Naive thymus-derived CD4-positive, alpha-beta T cell (primary cell): ENCODE results near the gene UQCRHL. TPM values are rescaled to one million over a fixed set of nuclear protein-coding genes. Genes with fewer than 3 reads are reported as not detected.

Experiments used
- ATAC-seq: fragments of 150-1000 bp; cut with Tn5 transposase; 2 replicates; pipeline ENCODE4 v1.10.0; 2021; ENCODE audit warnings: mild to moderate bottlenecking, moderate library complexity
- CTCF ChIA-PET: fragments of 350-600 bp; sonication (Branson Sonifier 250); formaldehyde crosslinking; loops from one replicate; lab custom pipeline; 2021; ENCODE audit warnings: antibody characterized with exemption; lab: Charles Lee
- POLR2A ChIA-PET: fragments of 350-600 bp; sonication (Branson Sonifier 250); formaldehyde crosslinking; loops from one replicate; lab custom pipeline; 2021; ENCODE audit warnings: antibody characterized with exemption, inconsistent platforms; lab: Charles Lee
- DNase-seq, 9 donors: peaks; one replicate each; pipeline versions ENCODE4 v3.0.0 to v3.0.0-alpha.2; 2020 to 2022; ENCODE audit warnings: mixed read lengths in 1 of 9
- H3K27ac ChIP-seq: one replicate; pipeline ENCODE4 v1.7.0; 2013; ENCODE audit warnings: mild to moderate bottlenecking, low read depth, low read length, moderate library complexity
- H3K27me3 ChIP-seq, 2 donors: one replicate each; pipeline ENCODE4 v1.7.0; 2013; ENCODE audit warnings: low read length in 2 of 2, mild to moderate bottlenecking in 2 of 2, moderate library complexity in 2 of 2; ENCODE audit not compliant: control insufficient read depth in 2 of 2, insufficient read depth in 2 of 2
- H3K36me3 ChIP-seq, 3 experiments: 1 replicate in 2 of 3; 2 replicates in 1 of 3; pipeline ENCODE4 v1.7.0; 2013; ENCODE audit warnings: low read length in 3 of 3, mild to moderate bottlenecking in 3 of 3, moderate library complexity in 1 of 3; ENCODE audit not compliant: insufficient read depth in 3 of 3, control insufficient read depth in 2 of 3
- H3K4me1 ChIP-seq, 2 donors: one replicate each; pipeline ENCODE4 v1.7.0; 2013; ENCODE audit warnings: low read length in 2 of 2, mild to moderate bottlenecking in 2 of 2, moderate library complexity in 1 of 2; ENCODE audit not compliant: control insufficient read depth in 2 of 2, insufficient read depth in 2 of 2
- H3K4me3 ChIP-seq: 2 replicates; pipeline ENCODE4 v1.7.0; 2013; ENCODE audit warnings: mild to moderate bottlenecking, low read length
- H3K9me3 ChIP-seq, 3 experiments: 1 replicate in 2 of 3; 2 replicates in 1 of 3; pipeline ENCODE4 v1.7.0; 2013; ENCODE audit warnings: low read length in 3 of 3; ENCODE audit not compliant: control insufficient read depth in 2 of 3
- H3K27ac Mint-ChIP-seq, 9 donors: one replicate each; pipeline ENCODE4 v1.8.0; 2020 to 2022; ENCODE audit warnings: mixed read lengths in 9 of 9, mild to moderate bottlenecking in 8 of 9, moderate library complexity in 5 of 9, inconsistent platforms in 2 of 9
- H3K27me3 Mint-ChIP-seq, 5 donors: one replicate each; pipeline ENCODE4 v1.8.0; 2021 to 2022; ENCODE audit warnings: mixed read lengths in 5 of 5, mild to moderate bottlenecking in 1 of 5
- H3K36me3 Mint-ChIP-seq, 5 donors: one replicate each; pipeline ENCODE4 v1.8.0; 2020 to 2022; ENCODE audit warnings: mixed read lengths in 5 of 5, mild to moderate bottlenecking in 3 of 5, inconsistent platforms in 1 of 5
- H3K4me1 Mint-ChIP-seq, 7 donors: one replicate each; pipeline ENCODE4 v1.8.0; 2020 to 2022; ENCODE audit warnings: mixed read lengths in 7 of 7, mild to moderate bottlenecking in 3 of 7, inconsistent platforms in 1 of 7
- H3K4me3 Mint-ChIP-seq, 10 donors: one replicate each; pipeline ENCODE4 v1.8.0; 2020 to 2022; ENCODE audit warnings: mild to moderate bottlenecking in 10 of 10, mixed read lengths in 10 of 10, moderate library complexity in 6 of 10, inconsistent platforms in 2 of 10
- H3K9me3 Mint-ChIP-seq, 11 donors: one replicate each; pipeline ENCODE4 v1.8.0; 2020 to 2022; ENCODE audit warnings: mixed read lengths in 11 of 11, mild to moderate bottlenecking in 4 of 11, inconsistent platforms in 1 of 11, moderate library complexity in 1 of 11
- intact Hi-C, 2 donors: fragments of 100-400 bp; cut with micrococcal nuclease; formaldehyde crosslinking; loops; one replicate each; pipeline ENCODE4 v1.15.1; 2023
- polyA plus RNA-seq, 2 donors: library from polyadenylated mRNA; unstranded; fragments of 300-500 nt; fragmentation: Illumina TruSeq; gene quantifications; one replicate each; pipeline ENCODE4 v1.2.3, GENCODE V29; 2021
- total RNA-seq, 6 experiments: library from RNA in 5 of 6; stranded (reverse) in 5 of 6; gene quantifications; 1 replicate in 5 of 6; 2 replicates in 1 of 6; pipeline ENCODE4 v1.2.3 and lab custom pipeline; 2021 to 2026

The UQCRHL gene
- total and polyA plus RNA-seq, 7 experiments from 2014 or later, result 0.43 to 1.9 (median 1.1) TPM

DNA sequence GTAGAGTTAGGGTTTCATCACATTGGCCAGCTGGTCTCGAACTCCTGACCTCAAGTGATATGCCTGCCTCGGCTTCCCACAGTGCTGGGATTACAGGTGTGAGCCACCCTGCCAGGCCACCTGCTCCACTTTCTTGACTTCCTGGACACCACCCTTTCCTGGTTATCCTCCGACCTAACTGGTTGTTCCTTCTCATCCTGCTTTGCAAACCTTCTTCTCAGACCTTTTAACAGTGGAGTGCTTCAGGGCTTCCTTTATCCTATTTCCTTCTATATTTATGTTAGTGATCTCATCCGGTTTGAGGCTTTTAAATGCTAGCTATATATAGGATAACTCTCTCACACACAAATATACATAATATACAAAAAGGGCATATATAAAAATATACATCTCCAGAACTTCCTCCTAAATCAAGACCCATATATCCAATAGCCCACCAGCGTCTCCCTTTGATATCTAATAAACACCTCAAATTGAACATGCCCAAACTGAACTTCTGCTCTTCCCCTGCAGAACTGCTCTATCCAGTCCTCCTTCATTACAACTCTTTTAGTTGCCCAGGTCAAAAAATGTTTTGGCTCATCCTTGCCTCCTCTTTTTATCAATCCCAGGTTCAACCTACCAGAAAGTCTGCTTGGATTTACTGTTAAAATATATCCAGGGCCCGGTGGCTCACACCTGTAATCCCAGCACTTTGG is 19.5 kb upstream of the UQCRHL start:
- ChIA-PET POLR2A (interaction anchor here (0.7 to 0.8 kb wide), 2 partner anchors 9 to 177 kb away, joined by 3 read pairs; partner anchors contain the start of gene SRARP), CTCF (interaction anchor here (0.6 kb wide), 1 partner anchor 248 kb away, joined by 6 read pairs; no protein-coding TSS in a partner anchor)
- Mint-ChIP-seq H3K36me3 (peaks cover 0 to 6% (median 3%) of the 10 kb centered on the region in 5 donors), H3K27ac (peak overlapping the region in 1 of 9 donors; percentile 4), H3K4me1 (peaks cover 14 to 28% (median 19%) of the 10 kb centered on the region in 7 donors), H3K27me3 (no peaks in the 10 kb centered on the region), H3K4me3 (no peak overlapping the region), H3K9me3 (no peaks in the 10 kb centered on the region)
- H3K27me3 ChIP-seq, result no peaks in the 10 kb centered on the region
- H3K9me3 ChIP-seq, result no peaks in the 10 kb centered on the region
- H3K36me3 ChIP-seq, result no peaks in the 10 kb centered on the region
- H3K4me3 ChIP-seq, result no peak overlapping the region
- DNase-seq (no peak), ATAC-seq (no peak)
- no peaks in the 10 kb centered on the region for H3K4me1 ChIP-seq
- no peak overlapping the region for H3K27ac ChIP-seq
- intact Hi-C loops, result no loop called here

DNA sequence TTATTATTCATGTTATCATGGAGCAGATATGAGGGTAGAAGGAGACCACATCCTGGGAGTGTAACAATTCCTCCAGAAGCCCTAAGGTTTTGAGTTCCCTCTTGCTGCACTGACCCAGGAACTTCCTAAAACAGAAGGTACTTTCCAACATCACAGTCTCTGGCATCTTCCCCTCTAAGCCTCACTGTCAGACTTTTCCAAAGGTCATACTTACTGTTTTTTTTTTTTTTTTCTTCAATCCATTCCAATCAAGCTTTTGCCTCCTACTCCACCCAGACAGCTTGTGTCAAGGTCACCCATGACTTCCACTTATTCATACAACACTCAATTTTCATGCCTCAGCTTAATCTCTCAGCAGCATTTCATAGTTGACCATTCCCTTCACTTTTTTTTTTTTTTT is 18.4 kb upstream of the UQCRHL start:
- Histone ChIP-seq H3K4me3 (no peak overlapping the region), H3K36me3 (no peaks in the 10 kb centered on the region), H3K27me3 (no peaks in the 10 kb centered on the region), H3K4me1 (no peaks in the 10 kb centered on the region), H3K27ac (no peak overlapping the region), H3K9me3 (no peaks in the 10 kb centered on the region)
- no peaks in the 10 kb centered on the region for H3K27me3 Mint-ChIP-seq
- H3K27ac Mint-ChIP-seq, result no peak overlapping the region
- ChIA-PET POLR2A (interaction anchor here (0.8 to 5.2 kb wide), 2 partner anchors 8 to 178 kb away, joined by 3 to 39 read pairs; partner anchors contain the start of gene SRARP), CTCF (interaction anchor here (0.6 kb wide), 1 partner anchor 42 kb away, joined by 4 read pairs; no protein-coding TSS in a partner anchor)
- H3K36me3 Mint-ChIP-seq, result peaks cover 0 to 3% (median 0%) of the 10 kb centered on the region in 5 donors
- no peaks in the 10 kb centered on the region for H3K9me3 Mint-ChIP-seq
- peaks cover 9 to 23% (median 15%) of the 10 kb centered on the region in 7 donors for H3K4me1 Mint-ChIP-seq
- peak; percentile 60 for ATAC-seq
- intact Hi-C loops, result no loop called here
- no peak for DNase-seq
- H3K4me3 Mint-ChIP-seq, result no peak overlapping the region

DNA sequence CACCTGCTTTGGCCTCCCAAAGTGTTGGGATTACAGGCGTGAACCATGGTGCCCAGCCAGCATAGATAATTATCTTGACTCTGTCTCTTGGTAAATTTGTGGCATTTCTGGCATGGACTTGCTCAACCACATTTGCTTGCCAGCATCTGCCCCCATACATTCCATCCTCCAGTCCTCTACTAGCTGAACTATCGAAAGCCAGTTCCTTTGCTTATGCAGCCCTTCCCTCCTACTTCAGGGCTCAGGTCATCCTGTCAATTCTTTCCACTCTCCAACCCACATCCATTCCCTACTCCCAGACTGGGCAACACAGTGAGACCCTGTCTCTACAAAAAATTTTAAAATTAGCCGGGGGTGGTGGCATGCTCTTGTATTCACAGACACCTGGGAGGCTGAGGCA is 13.0 kb upstream of the UQCRHL start:
- DNase-seq (no peak), ATAC-seq (no peak)
- Mint-ChIP-seq H3K36me3 (peaks cover 0 to 4% (median 3%) of the 10 kb centered on the region in 5 donors), H3K27ac (no peak overlapping the region), H3K4me3 (no peak overlapping the region), H3K27me3 (no peaks in the 10 kb centered on the region), H3K9me3 (no peaks in the 10 kb centered on the region), H3K4me1 (peaks cover 3 to 14% (median 4%) of the 10 kb centered on the region in 7 donors)
- no peaks in the 10 kb centered on the region for H3K9me3 ChIP-seq
- intact Hi-C loops, result no loop called here
- CTCF ChIA-PET, result no interaction called here
- H3K36me3 ChIP-seq, result no peaks in the 10 kb centered on the region
- no peaks in the 10 kb centered on the region for H3K4me1 ChIP-seq
- H3K27me3 ChIP-seq, result no peaks in the 10 kb centered on the region
- H3K4me3 ChIP-seq, result no peak overlapping the region
- no peak overlapping the region for H3K27ac ChIP-seq
- POLR2A ChIA-PET, result interaction anchor here (0.6 to 5.2 kb wide), 3 partner anchors 13 to 454 kb away, joined by 3 to 39 read pairs (median 3); no protein-coding TSS in a partner anchor

DNA sequence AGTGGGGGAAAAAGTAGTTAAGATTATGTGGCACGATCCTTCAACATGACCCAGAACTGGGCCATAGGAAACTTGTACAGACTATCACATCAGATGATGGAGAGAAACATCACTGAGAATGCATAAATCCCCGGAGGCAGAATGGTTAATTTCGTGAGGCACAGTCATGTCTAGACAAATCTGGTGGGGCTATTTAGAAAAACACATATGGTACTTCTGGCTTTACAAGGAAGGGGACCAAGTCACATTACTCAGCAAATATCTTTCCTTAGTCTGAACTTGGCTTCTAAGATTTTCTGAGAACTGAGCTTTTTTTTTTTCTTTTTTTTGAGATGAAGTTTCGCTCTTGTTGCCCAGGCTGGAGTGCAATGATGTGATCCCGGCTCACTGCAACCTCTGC is 9.2 kb upstream of the UQCRHL start:
- H3K4me1 Mint-ChIP-seq, result peaks cover 4 to 14% (median 5%) of the 10 kb centered on the region in 7 donors
- no peaks in the 10 kb centered on the region for H3K9me3 Mint-ChIP-seq
- Histone ChIP-seq H3K4me3 (no peak overlapping the region), H3K27me3 (no peaks in the 10 kb centered on the region), H3K27ac (no peak overlapping the region), H3K9me3 (no peaks in the 10 kb centered on the region), H3K4me1 (no peaks in the 10 kb centered on the region), H3K36me3 (no peaks in the 10 kb centered on the region)
- intact Hi-C loops, result loop anchor here in 1 of 2 donors (5.0 kb wide), 1 partner anchor 101 kb away; no protein-coding TSS in a partner anchor
- POLR2A ChIA-PET, result interaction anchor here (0.7 to 1.9 kb wide), 4 partner anchors 17 to 253 kb away, joined by 3 to 19 read pairs (median 6); no protein-coding TSS in a partner anchor
- H3K27ac Mint-ChIP-seq, result no peak overlapping the region
- no peak for ATAC-seq
- CTCF ChIA-PET, result interaction anchor here (0.6 to 1.1 kb wide), 4 partner anchors 13 to 163 kb away, joined by 3 to 6 read pairs (median 3); no protein-coding TSS in a partner anchor
- DNase-seq, result no peak
- no peaks in the 10 kb centered on the region for H3K27me3 Mint-ChIP-seq
- H3K4me3 Mint-ChIP-seq, result peak overlapping the region in 1 of 10 donors; percentile 13
- peaks cover 0 to 4% (median 3%) of the 10 kb centered on the region in 5 donors for H3K36me3 Mint-ChIP-seq

DNA sequence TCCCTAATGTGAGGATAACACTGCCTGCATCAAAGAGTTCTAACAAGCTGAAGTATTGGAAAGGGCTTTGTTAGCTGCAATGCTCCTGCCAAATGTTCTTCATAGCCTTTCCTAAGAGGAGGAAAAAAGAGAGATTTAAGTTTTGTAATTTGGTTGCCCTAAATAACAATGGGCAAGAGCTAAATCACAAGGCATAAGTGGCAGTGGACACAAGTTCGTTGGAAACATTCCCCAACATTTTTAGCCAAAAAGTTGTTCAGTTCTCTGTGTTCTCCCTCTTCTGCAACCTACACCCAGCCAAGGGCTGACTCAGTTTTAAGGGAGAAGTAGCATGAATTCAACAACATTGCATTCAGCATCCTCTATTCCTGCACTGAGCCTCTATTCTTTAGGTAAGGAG is 2.6 kb upstream of the UQCRHL start:
- DNase-seq, result no peak
- Mint-ChIP-seq H3K27me3 (no peaks in the 10 kb centered on the region), H3K27ac (no peak overlapping the region), H3K9me3 (peaks cover 0 to 4% (median 0%) of the 10 kb centered on the region in 11 donors), H3K36me3 (no peaks in the 10 kb centered on the region), H3K4me1 (no peaks in the 10 kb centered on the region), H3K4me3 (no peak overlapping the region)
- ChIA-PET CTCF (interaction anchor here (1.1 kb wide), 1 partner anchor 19 kb away, joined by 3 read pairs; no protein-coding TSS in a partner anchor), POLR2A (no interaction called here)
- no peaks in the 10 kb centered on the region for H3K9me3 ChIP-seq
- ATAC-seq, result no peak
- H3K36me3 ChIP-seq, result no peaks in the 10 kb centered on the region
- no peaks in the 10 kb centered on the region for H3K27me3 ChIP-seq
- H3K4me3 ChIP-seq, result no peak overlapping the region
- intact Hi-C loops, result no loop called here
- no peak overlapping the region for H3K27ac ChIP-seq
- H3K4me1 ChIP-seq, result no peaks in the 10 kb centered on the region

DNA sequence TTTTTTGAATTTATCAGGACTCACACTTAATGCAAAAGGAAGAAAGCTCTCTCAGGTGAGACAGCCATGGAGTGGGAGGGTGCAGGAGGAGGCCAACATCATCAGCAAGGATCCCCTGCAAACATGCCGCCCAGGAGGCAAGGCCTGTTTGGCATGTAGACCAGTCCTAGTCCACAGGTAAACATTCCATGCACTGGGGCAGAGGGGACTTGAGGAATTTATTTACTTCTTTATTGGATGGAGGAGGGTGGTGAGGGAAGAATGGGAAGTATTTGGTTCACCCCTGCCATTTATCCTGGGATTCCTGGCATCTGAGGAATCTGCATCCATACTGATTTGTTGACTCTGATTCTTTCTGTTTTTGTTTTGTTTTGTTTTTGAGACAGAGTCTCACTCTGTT is 1.5 kb upstream of the UQCRHL start:
- Histone ChIP-seq H3K36me3 (no peaks in the 10 kb centered on the region), H3K4me3 (no peak overlapping the region), H3K27ac (no peak overlapping the region), H3K4me1 (no peaks in the 10 kb centered on the region), H3K27me3 (no peaks in the 10 kb centered on the region), H3K9me3 (no peaks in the 10 kb centered on the region)
- DNase-seq (no peak), ATAC-seq (no peak)
- Mint-ChIP-seq H3K27me3 (no peaks in the 10 kb centered on the region), H3K36me3 (no peaks in the 10 kb centered on the region), H3K9me3 (peaks cover 0 to 4% (median 0%) of the 10 kb centered on the region in 11 donors), H3K4me3 (no peak overlapping the region), H3K4me1 (no peaks in the 10 kb centered on the region), H3K27ac (no peak overlapping the region)
- intact Hi-C loops, result no loop called here
- POLR2A ChIA-PET, result no interaction called here
- CTCF ChIA-PET, result no interaction called here
